Activated CD8-positive, alpha-beta memory T cell treated with anti-CD3 and anti-CD28 coated beads for 1 hour (primary cell): Measurements from ENCODE around the gene GEN1.

ENCODE experiments used
- DNase-seq, 2 donors: peaks; one replicate each; pipeline ENCODE4 v3.0.0-alpha.2; 2020; ENCODE audit warnings: low read depth in 1 of 2; ENCODE audit errors: extremely low read depth in 1 of 2

Gene GEN1

GRCh38 chr2:17753803-17754663, at the start of gene GEN1, which contains the start of gene SMC6:
Gene GEN1, plus strand, starts transcription at chr2:17754138. Its CDS starts 5,806 bp downstream, at chr2:17759944.
Gene SMC6, minus strand, starts transcription at chr2:17753810. Its CDS starts 7,864 bp downstream, at chr2:17745946.
- DNase-seq = peak; percentile 65 to 90

- no peak for DNase-seq
Observed at GRCh38 chr2:17706845-17707244, 47.1 kb upstream of the GEN1 start.

- DNase-seq = no peak
Observed at GRCh38 chr2:17708501-17708900, 45.4 kb upstream of the GEN1 start.

- DNase-seq = no peak
Observed at GRCh38 chr2:17709897-17710296, 44.0 kb upstream of the GEN1 start.

- DNase-seq = no peak
Observed at GRCh38 chr2:17710547-17711248, 43.2 kb upstream of the GEN1 start.

- DNase-seq = no peak
Observed at GRCh38 chr2:17713291-17713690, 40.6 kb upstream of the GEN1 start.

GRCh38 chr2:17717666-17718065, 36.3 kb upstream of the GEN1 start:
- DNase-seq = no peak

- no peak for DNase-seq
Observed at GRCh38 chr2:17718689-17719088, 35.2 kb upstream of the GEN1 start.

GRCh38 chr2:17719562-17720371, 34.2 kb upstream of the GEN1 start:
- no peak for DNase-seq

GRCh38 chr2:17728210-17728609, 25.7 kb upstream of the GEN1 start:
- DNase-seq = no peak

GRCh38 chr2:17729880-17730279, 24.1 kb upstream of the GEN1 start:
- no peak for DNase-seq

GRCh38 chr2:17733599-17733998, 20.3 kb upstream of the GEN1 start:
- no peak for DNase-seq

- no peak for DNase-seq
Observed at GRCh38 chr2:17735864-17736263, 18.1 kb upstream of the GEN1 start.

- no peak for DNase-seq
Observed at GRCh38 chr2:17736989-17737388, 16.9 kb upstream of the GEN1 start.

GRCh38 chr2:17740203-17740602, 13.7 kb upstream of the GEN1 start:
- no peak for DNase-seq

GRCh38 chr2:17747684-17748452, 6.1 kb upstream of the GEN1 start:
- DNase-seq = no peak

GRCh38 chr2:17748745-17749144, 5.2 kb upstream of the GEN1 start:
- no peak for DNase-seq

GRCh38 chr2:17749753-17750438, 4.0 kb upstream of the GEN1 start:
- no peak for DNase-seq

GRCh38 chr2:17752246-17752645, 1.7 kb upstream of the GEN1 start:
- no peak for DNase-seq
